Glutamatergic neuron (in vitro differentiated cells): ENCODE measurements around the gene NUP88. TPM values are rescaled to one million over a fixed set of nuclear protein-coding genes. Genes with fewer than 3 reads are reported as not detected.

Experiments
- DNase-seq: peaks from one replicate; pipeline ENCODE4 v3.0.0; 2022
- H3K27ac Mint-ChIP-seq: one replicate; pipeline ENCODE4 v1.8.0; 2020; ENCODE audit warnings: mild to moderate bottlenecking, mixed read lengths, inconsistent platforms; ENCODE audit not compliant: unreplicated experiment
- H3K27me3 Mint-ChIP-seq: one replicate; pipeline ENCODE4 v1.8.0; 2020; ENCODE audit warnings: mild to moderate bottlenecking, moderate library complexity, mixed read lengths, inconsistent platforms; ENCODE audit not compliant: unreplicated experiment
- H3K36me3 Mint-ChIP-seq: one replicate; pipeline ENCODE4 v1.8.0; 2020; ENCODE audit warnings: mild to moderate bottlenecking, mixed read lengths, inconsistent platforms; ENCODE audit not compliant: unreplicated experiment
- H3K4me1 Mint-ChIP-seq: one replicate; pipeline ENCODE4 v1.8.0; 2020; ENCODE audit warnings: mild to moderate bottlenecking, low read depth, mixed read lengths, inconsistent platforms; ENCODE audit not compliant: unreplicated experiment
- H3K4me3 Mint-ChIP-seq: one replicate; pipeline ENCODE4 v1.8.0; 2020; ENCODE audit warnings: mild to moderate bottlenecking, mixed read lengths, inconsistent platforms; ENCODE audit not compliant: unreplicated experiment
- H3K9me3 Mint-ChIP-seq: one replicate; pipeline ENCODE4 v1.8.0; 2020; ENCODE audit warnings: mild to moderate bottlenecking, moderate library complexity, mixed read lengths, inconsistent platforms; ENCODE audit not compliant: unreplicated experiment
- CTCF ChIP-seq: fragments of 200-600 bp; sonication (generic); IDR thresholded peaks from one replicate; pipeline ENCODE4 v1.5.0; 2021; ENCODE audit not compliant: partially characterized antibody, unreplicated experiment
- total RNA-seq: library from RNA; stranded (reverse); fragmentation: NEBNext Ultra II Directional; extraction: Animal tissue kit (Norgen Biotek cat#: 25700); gene quantifications from one replicate; pipeline ENCODE4 v1.2.1, GENCODE V29; 2021; ENCODE audit not compliant: unreplicated experiment

Gene NUP88
- total RNA-seq, 1 donor from 2014 or later = 74.5 TPM

DNA sequence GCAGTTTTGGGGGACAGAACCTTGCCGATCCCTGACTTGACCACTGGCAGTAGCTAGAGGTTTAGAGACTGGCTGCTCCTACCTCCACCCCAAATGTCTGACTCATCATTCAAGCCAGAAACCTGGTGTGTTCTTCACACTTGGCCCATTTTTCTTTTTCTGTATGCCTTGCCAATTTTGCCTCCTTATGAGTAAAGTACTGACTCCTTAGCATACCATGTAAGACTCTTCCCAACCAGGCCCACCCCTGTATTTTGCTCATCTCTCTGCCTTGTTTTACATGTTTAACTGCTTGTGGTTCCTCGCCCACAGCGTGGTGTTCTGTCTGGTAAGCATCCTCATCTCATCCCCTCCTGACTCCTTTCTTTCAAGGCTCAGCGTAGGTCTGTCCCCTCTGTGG, 37.9 kb downstream of the NUP88 start:
- TF ChIP-seq CTCF = no peak
- peak overlapping the region; percentile 1 for H3K27ac Mint-ChIP-seq
- H3K4me3 Mint-ChIP-seq = no peak overlapping the region
- peaks cover 9% of the 10 kb centered on the region for H3K9me3 Mint-ChIP-seq
- H3K27me3 Mint-ChIP-seq = peaks cover 3% of the 10 kb centered on the region
- no peaks in the 10 kb centered on the region for H3K4me1 Mint-ChIP-seq
- no peak for DNase-seq
- H3K36me3 Mint-ChIP-seq = peaks cover 9% of the 10 kb centered on the region

DNA sequence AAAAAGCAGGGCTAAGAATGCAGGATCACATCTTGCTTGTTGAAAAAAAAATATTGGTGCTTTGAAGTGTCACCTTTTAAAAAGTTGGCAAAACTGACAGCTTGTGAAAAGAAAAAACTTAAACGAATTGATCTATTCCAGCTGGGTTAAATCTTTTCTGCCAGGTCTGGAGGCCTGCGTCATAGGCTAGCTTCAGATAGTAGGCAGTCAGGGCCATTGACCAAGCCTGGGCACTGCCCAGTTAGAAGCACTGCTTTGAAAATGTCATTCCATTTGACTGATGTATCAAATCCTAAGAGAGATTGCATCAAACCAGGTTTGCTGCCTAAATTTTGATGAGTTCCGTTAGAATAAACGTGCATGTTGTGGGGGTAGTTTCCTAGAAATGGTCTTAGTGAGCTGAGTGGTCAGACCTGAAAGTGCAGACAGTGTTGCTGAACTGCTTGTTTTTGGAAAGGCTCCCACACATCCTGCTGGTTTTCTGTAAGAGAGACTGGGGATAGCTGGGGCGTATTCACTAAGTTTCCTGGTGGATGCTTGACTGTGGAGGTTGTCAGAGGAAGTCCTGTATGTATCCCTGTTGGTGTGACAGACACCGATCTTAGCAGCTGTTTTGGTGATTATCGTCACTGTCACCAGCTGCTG, 38.8 kb downstream of the NUP88 start:
- Mint-ChIP-seq H3K4me3 (no peak overlapping the region), H3K36me3 (peaks cover 9% of the 10 kb centered on the region), H3K27ac (no peak overlapping the region), H3K4me1 (no peaks in the 10 kb centered on the region), H3K27me3 (peaks cover 3% of the 10 kb centered on the region), H3K9me3 (peaks cover 9% of the 10 kb centered on the region)
- TF ChIP-seq CTCF = no peak
- DNase-seq = no peak

- Mint-ChIP-seq H3K4me1 (no peaks in the 10 kb centered on the region), H3K9me3 (peaks cover 11% of the 10 kb centered on the region), H3K27me3 (peaks cover 3% of the 10 kb centered on the region), H3K36me3 (peaks cover 9% of the 10 kb centered on the region), H3K4me3 (no peak overlapping the region), H3K27ac (peak overlapping the region; percentile 18)
- TF ChIP-seq CTCF = no peak
- DNase-seq = no peak
Observed at GRCh38 chr17:5379351-5380107, 39.9 kb downstream of the NUP88 start.

- Mint-ChIP-seq H3K4me1 (no peaks in the 10 kb centered on the region), H3K9me3 (peaks cover 11% of the 10 kb centered on the region), H3K27me3 (peaks cover 3% of the 10 kb centered on the region), H3K27ac (no peak overlapping the region), H3K4me3 (no peak overlapping the region), H3K36me3 (peaks cover 9% of the 10 kb centered on the region)
- no peak for DNase-seq
- no peak for TF ChIP-seq CTCF
Observed at GRCh38 chr17:5378566-5379207, 40.8 kb downstream of the NUP88 start.
